H1 (cell line): ENCODE data around the gene SV2C. TPM values are rescaled to one million over a fixed set of nuclear protein-coding genes. Genes with fewer than 3 reads are reported as not detected.

ENCODE experiments used
- ATF2 ChIP-seq: IDR thresholded peaks from 2 replicates; pipeline ENCODE4 v1.6.1; 2012; ENCODE audit warnings: low read length, inconsistent platforms
- EGR1 ChIP-seq: IDR thresholded peaks from 2 replicates; pipeline ENCODE4 v1.6.1; 2011; ENCODE audit warnings: low read depth, low read length, borderline replicate concordance
- KDM1A ChIP-seq: fragments of 200-600, 300-600 bp; sonication (generic); IDR thresholded peaks from 2 replicates; pipeline ENCODE4 v1.7.1; 2016; ENCODE audit warnings: mild to moderate bottlenecking, low read length, borderline replicate concordance
- RBBP5 ChIP-seq: IDR thresholded peaks from 2 replicates; pipeline ENCODE4 v1.7.1; 2012; ENCODE audit warnings: low read depth, mild to moderate bottlenecking, inconsistent platforms, low read length, moderate library complexity, borderline replicate concordance
- SAP30 ChIP-seq: fragments of 300-600 bp; sonication (generic); IDR thresholded peaks from 2 replicates; pipeline ENCODE4 v1.7.1; 2012; ENCODE audit warnings: low read length, moderate library complexity, mild to moderate bottlenecking, inconsistent platforms; ENCODE audit not compliant: insufficient read depth, insufficient replicate concordance
- SIRT6 ChIP-seq: IDR thresholded peaks from one replicate; pipeline ENCODE4 v1.7.1; 2012; ENCODE audit warnings: low read length, inconsistent platforms
- SP2 ChIP-seq: IDR thresholded peaks from 2 replicates; pipeline ENCODE4 v1.6.1; 2012; ENCODE audit warnings: mild to moderate bottlenecking, low read length, inconsistent platforms
- polyA plus RNA-seq, 7 experiments: library from polyadenylated mRNA; depleted of rRNA in 3 of 7; stranded (reverse) in 5 of 7; unstranded in 2 of 7; fragments of >200 nt in 5 of 7; fragments of 200-250 nt in 2 of 7; gene quantifications; 1 replicate in 5 of 7; 2 replicates in 1 of 7; 4 replicates in 1 of 7; pipeline versions ENCODE4 v1.2.1 to v1.2.3, GENCODE V29; 2011 to 2013; ENCODE audit warnings: missing spikeins in 2 of 7, mixed read lengths in 2 of 7
- total RNA-seq: library from RNA; stranded (reverse); fragmentation: NEBNext Ultra II Directional; extraction: Animal tissue kit (Norgen Biotek cat#: 25700); gene quantifications from 2 replicates; pipeline ENCODE4 v1.2.1, GENCODE V29; 2021

Gene SV2C
- total and polyA plus RNA-seq, 2 of the 8 experiments (the other 6 are each of a cell fraction or from before 2014, with no cell fraction given), result 0.08 to 0.24 TPM

- TF ChIP-seq RBBP5, result no peak
- no peak for TF ChIP-seq SIRT6
- TF ChIP-seq KDM1A, result no peak
- TF ChIP-seq EGR1, result no peak
- no peak for TF ChIP-seq ATF2
- TF ChIP-seq SAP30, result no peak
- TF ChIP-seq SP2, result no peak
Observed at GRCh38 chr5:76175821-76176403, 92.7 kb downstream of the SV2C start (continued).
